Endometrium (tissue), 2 donors: ENCODE results near the gene COMT.

Experiments used
- FAIRE-seq: peaks from 2 replicates; lab custom pipeline; 2012; peaks lifted over from hg19 to GRCh38; lab: Jason Lieb, UNC
- donor health status: control.
- donor health status: control.

The COMT gene

GRCh38 chr22:19958083-19959042 is 16.8 kb downstream of the COMT start:
- FAIRE-seq: no peak

- no peak for FAIRE-seq
Observed at GRCh38 chr22:19959043-19959586, 17.5 kb downstream of the COMT start.

- no peak for FAIRE-seq
Observed at GRCh38 chr22:19959587-19960490, 18.3 kb downstream of the COMT start.

GRCh38 chr22:19960491-19961200 is 19.1 kb downstream of the COMT start:
- FAIRE-seq: no peak

GRCh38 chr22:19961201-19961580 is 19.6 kb downstream of the COMT start:
- FAIRE-seq: no peak

- no peak for FAIRE-seq
Observed at GRCh38 chr22:19961868-19962245, 20.3 kb downstream of the COMT start.

GRCh38 chr22:19962246-19962908 is 20.8 kb downstream of the COMT start:
- no peak for FAIRE-seq

- FAIRE-seq: no peak
Observed at GRCh38 chr22:19962909-19963806, 21.6 kb downstream of the COMT start.

- FAIRE-seq: no peak
Observed at GRCh38 chr22:19963863-19964642, 22.5 kb downstream of the COMT start.

GRCh38 chr22:19964701-19965386 is 23.3 kb downstream of the COMT start:
- no peak for FAIRE-seq

- FAIRE-seq: no peak
Observed at GRCh38 chr22:19965771-19966709, 24.5 kb downstream of the COMT start.

- FAIRE-seq: no peak
Observed at GRCh38 chr22:19966908-19967750, 25.6 kb downstream of the COMT start.

- FAIRE-seq: no peak
Observed at GRCh38 chr22:19967850-19968449, 26.4 kb downstream of the COMT start.

GRCh38 chr22:19968450-19968891 is 26.9 kb downstream of the COMT start:
- FAIRE-seq: no peak

- FAIRE-seq: no peak
Observed at GRCh38 chr22:19969141-19969928, 27.8 kb downstream of the COMT start.
